NCI-H187 (cell line): ENCODE results near the gene NPHP3.

Experiments
- DNase-seq, 2 experiments: peaks; one replicate each; lab custom pipeline; 2025; lab: John Stamatoyannopoulos, UW

The NPHP3 gene

DNA sequence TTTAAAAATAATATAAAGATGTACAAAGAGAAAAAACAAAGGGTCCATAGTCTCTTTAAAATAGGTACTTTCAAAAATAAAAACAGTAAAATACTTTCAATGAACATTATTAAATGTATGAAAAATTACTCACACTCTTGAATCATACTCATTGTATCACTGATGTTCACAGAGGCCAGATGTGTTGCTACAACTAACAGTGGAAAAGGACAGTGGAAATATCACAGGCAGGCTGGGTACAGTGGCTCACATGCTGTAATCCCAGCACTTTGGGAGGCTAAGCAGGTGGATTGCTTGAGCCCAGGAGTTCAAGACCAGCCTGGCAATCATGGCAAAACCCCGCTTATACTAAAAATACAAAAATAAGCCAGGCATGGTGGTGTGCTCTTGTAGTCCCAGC lies 26.8 kb downstream of the NPHP3 start:
- DNase-seq: no peak

DNA sequence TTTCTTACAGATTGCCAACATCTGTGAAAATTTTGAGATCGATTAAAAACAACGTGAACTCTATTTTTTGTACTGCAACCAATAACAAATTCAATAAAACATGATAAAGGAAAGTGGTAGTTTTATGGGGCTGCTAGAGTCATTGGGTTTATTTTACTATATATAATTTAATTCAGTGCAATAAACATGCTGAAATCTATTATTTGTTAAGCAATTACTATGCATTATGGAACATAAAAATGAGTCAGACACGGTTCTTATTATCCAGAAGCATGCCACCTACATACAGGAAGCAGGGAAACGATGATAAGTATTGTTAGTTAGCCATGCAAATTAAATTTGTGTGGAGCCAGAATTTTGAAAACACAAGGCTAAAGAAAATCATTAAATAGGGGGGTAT lies 27.2 kb downstream of the NPHP3 start:
- DNase-seq: no peak

DNA sequence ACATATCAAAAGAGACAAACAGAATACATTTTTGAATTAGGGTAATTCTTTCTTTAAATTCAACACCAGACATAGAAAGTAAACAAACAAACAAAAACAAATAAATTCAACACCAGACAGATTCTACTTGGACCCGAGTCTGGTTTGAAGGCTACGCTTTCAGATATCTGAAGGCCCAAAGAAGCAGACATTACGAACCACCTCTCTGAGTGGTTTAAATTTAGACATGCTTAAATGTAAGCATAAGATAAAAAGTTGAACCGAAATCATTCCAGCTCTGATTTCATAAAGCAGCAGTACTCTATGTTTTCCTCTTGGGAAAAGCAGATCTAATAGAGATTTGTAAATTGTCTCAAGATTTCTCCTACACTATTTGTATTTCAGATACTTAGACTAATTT lies 32.2 kb downstream of the NPHP3 start:
- no peak for DNase-seq

DNA sequence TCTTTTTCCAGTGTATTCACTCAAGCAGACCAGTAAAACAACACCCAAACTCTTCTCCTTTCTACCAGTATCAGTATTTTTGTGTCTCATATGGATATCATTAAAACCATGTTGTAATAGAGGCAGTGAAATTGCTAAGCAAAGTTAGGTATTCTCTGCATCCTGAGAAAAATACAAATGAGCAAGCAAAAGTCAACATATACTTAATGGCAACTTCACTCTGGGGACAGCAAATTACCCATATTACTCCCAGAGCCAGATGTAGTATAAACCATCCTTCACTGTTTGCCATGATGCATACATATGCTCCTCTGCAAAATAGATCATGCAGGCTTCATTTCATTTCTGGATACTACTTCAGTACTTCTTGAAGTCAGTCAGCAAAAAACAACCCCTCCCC lies 40.0 kb downstream of the NPHP3 start:
- DNase-seq: no peak

DNA sequence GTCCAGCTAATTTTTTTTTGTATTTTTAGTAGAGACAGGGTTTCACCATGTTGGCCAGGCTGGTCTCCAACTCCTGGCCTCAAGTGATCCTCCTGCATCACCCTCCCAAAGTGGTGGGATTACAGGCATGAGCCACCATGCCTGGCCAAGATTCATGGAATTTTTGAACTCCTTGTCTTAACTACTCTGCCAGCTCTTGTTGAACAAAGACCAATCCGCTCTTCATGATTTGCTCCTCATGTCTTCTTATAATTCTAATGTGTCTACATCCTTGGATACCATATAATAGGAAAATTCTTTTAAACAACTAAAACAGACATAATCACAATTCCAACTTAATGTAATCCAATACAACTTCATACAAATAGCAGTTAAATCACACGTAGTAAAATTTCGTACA lies 40.8 kb downstream of the NPHP3 start:
- DNase-seq: no peak

DNA sequence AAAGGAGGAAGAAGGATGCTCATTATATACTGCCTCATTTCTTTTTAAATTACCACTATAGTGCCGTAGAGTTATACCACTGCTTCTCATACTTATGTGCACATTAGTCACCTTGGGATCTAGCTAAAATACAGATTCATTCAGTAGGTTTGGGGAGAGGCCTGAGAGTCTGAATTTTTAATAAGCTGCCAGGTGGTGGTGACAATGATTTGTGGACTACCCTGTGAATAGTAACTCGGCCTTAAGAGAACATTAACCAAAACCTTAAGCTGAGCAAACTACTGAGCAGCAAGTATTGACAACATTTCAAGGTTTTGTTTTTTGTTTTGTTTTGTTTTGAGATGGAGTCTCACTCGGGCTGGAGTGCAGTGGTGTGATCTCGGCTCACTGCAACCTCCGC lies 42.3 kb downstream of the NPHP3 start:
- DNase-seq: no peak

DNA sequence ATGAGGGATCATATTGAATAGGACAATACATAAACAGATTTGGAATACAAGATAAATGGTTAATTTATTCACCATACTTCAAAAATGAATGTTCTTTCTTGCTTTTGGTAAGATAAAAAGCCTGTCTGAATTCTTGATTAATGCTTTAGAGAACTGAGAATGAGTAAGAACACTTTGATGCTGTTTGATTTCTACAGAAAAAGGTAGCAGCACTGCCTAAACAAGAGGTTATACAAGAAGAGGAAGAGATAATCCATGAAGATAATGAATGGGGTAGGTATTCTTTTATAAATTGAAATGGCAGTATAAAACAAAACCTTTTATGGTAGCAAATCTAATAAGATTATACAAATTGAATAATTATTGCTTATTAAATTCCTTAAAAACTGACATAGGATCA lies 46.8 kb downstream of the NPHP3 start:
- no peak for DNase-seq

DNA sequence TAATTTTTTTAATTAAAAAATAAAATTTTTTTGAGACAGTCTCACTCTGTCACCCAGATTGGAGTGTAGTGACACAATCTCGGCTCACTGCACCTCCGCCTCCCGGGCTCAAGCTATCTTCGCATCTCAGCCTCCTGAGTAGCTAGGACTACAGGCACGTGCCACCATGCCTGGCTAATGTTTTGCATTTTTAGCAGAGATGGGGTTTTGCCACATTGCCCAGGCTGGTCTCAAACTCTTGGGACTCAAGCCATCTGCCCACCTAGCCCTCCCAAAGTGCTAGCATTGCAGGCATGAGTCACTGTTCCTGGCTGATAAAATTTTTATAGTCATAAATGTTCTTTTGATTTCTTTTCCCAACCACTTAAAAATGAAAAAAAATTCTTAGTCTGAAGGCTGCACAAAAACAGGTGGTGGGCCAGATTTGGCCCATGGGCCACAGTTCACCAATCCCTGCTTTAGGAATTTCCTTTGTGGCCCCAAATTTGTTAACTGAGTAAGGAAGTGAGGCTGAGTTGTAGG lies 52.9 kb downstream of the NPHP3 start:
- DNase-seq: no peak

DNA sequence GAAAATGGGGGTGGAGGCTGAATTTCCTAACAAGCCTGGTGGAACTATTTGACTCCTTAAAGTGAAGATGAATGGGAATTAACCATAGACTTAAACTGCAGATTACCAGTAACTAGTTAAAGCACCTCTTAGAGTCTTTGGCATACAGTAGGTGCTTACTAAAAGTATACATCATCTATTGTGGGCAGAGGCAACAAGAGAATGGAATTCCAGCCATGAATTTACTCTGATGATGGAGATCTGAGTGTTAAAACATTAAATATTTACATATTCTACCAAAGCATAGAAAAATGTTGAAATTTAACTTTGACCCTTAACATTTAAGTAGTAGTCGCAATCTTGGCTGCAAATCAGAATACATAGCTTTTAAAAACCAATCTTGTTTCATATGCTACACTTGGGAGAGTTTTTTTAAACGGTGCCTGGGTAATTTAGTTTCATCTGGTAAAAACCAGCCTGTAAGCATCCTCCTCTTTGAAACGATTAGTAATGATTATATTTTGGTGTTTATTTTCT lies 56.9 kb downstream of the NPHP3 start:
- DNase-seq: no peak

DNA sequence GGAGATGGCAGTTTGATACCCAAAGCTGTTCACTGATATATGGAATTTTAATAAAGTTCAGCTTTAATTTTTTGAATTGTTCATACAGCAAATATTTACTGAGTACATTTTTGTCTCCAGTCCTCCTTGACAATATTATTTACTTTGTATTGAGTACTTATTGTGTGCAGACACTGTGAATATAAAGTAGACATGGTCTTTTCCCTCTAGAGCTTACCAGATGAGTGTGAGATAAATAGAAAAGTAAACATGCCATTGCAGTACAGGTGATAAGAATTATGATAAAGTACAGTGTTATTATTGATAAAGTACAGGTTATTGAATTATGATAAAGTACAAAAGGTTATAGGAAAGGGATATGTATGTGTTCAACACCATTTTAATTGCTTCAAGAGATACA lies 60.0 kb downstream of the NPHP3 start:
- DNase-seq: no peak

DNA sequence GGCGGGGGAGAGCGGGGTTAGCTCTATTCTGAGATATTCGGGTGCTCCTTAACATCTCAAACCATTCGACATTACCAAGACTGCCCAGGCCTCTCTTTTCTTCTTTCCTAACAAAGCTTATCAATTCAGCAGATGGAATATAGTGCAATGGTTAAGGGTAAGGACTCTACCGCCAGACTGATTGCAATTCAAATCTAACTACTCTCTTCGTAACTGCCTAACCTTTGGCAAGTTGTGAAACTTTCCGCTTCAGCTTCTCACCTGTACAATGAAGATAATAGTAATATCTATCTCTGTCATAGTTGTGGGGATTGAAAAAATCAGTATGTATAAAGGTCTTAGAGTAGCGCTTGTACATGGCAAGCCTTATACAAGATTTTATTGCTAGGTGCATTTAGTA lies 61.1 kb downstream of the NPHP3 start:
- DNase-seq: no peak

DNA sequence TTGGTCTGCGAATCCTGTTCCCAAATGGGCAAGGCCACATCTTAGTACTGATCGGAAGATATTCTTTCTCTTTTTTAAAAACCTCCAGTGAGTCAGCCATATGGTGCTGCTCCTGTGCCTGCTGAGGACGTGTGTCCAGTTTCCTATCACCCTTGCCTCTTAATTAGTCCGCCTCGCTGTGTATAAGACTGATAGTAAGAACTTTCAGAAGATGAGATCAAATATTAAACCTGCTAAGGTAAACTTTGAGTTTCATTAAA lies 61.5 kb downstream of the NPHP3 start:
- no peak for DNase-seq

DNA sequence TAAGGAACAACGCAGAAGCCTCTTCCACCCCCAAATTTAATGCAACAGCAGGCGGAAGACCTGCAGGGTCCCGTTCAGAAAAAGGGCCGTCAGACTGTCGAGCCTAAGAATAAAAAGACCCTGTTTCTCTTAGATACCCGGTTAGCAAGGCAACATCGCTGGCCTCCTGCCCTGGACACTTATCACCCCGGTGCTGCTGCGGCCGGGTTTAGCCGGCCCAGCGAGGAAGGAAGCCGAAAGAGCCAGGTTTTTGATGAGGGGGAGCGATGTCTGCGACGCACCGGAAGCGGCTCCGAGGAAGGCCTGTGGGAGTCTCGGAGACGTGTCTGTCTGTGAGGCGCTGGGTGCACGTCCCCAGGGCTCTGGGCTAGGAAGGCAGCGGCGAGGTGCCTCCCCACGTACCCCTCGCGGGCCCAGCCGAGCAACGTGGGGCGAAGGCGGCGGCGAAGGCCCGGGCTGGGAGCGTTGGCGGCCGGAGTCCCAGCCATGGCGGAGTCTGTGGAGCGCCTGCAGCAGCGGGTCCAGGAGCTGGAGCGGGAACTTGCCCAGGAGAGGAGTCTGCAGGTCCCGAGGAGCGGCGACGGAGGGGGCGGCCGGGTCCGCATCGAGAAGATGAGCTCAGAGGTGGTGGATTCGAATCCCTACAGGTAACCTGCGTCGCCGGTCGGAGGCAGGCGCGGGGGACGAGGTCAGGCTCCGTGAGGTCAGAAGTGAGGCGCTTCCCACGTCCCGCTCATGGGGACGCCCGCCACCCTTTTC lies 62.0 kb downstream of the NPHP3 start, which contains the start of gene UBA5:
Gene UBA5 (plus strand): TSS at position 278 of the 759 bp plus-strand sequence. CDS start 209 bp downstream, at position 487.
- DNase-seq: peak in 1 of 2 experiments; percentile 39

DNA sequence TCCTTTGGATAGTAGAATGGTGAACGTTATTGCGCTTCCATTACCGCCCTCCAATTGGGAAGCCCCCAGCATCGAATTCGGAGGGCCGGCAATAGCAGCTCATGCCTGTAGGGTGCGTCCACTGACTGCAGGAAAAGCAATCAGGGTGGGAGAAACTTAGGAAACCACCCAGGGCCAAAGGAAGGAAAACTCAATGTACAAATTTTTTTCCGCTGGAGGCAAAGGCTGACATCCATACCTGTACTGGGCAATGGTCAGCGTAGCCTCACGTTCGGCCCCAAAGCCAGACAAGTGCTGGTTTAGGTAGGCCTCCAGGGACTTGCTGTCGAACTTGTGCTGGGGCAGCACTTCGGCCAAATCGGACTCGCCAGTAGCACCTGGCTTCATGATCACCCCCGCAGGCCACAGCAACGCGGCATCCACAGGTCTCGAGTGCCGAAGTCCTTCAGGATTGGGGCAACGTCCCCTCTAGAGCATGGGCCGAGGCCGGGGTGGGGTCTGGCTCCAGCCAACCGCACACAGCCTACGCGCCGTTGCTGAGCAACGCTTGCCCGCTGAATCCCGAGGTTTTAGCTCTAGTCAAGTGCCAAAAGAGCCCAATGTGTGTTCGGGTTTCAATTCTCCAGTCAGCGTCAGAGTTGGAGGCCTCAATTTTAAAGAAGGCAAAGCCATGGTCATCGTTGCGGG lies 62.7 kb downstream of the NPHP3 start, which contains the start of gene ACAD11:
Gene ACAD11 (minus strand): TSS at position 445 of the 687 bp plus-strand sequence. CDS start 58 bp downstream, at position 387.
- DNase-seq: peak; percentile 27 to 68

DNA sequence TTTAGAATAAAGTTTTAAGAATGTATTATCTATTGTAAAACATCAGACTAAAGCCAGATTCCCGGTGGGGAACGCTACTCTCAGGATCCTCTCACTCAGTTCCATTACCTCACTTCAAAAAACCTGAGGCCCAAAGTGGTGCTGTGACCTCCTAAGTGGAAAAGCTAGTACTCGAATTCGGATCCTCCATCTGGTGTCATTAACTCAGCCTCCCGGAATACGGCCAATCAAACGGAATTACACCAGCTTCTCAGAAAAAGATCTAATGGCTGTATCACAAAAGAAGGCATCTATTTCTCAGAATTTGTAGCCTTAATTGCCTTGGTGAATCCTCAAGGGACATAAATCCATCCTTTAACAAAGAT lies 63.2 kb downstream of the NPHP3 start:
- peak in 1 of 2 experiments; percentile 68 for DNase-seq

DNA sequence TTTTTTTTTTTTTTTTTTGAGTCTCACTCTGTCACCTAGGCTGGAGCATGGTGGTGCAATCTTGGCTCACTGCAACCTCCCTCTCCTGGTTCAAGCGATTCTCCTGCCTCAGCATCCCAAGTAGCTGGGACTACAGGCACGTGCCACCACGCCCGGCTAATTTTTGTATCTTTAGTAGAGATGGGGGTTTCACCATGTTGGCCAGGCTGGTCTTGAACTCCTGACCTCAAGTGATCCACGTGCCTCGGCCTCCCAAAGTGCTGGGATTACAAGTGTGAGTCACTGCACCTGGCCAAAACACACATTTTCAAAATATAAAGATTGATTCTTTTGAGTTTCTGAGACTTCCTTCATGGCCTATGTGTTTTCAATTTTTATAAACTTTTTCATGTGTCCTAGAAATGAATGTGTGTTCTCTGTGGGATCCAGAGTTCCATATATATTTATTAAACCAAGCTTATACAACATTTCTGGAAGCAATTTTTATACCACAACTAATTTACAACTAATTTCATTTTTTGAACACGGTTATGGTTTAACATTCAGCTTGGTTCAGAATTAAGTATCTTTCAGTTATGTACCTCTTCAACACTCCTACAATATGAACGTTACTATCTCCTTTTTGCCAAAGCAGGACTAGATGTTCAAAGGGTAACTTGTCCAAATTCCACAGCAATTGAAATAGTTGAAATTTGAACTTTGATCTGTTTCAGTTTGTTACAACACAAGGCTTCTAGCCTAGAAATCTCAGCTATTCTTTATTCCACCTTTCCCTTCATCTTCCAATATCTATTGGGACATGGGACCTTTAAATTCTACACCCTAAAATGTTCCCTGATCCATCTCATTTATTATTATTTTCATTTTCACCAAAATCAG lies 64.1 kb downstream of the NPHP3 start:
- DNase-seq: no peak

DNA sequence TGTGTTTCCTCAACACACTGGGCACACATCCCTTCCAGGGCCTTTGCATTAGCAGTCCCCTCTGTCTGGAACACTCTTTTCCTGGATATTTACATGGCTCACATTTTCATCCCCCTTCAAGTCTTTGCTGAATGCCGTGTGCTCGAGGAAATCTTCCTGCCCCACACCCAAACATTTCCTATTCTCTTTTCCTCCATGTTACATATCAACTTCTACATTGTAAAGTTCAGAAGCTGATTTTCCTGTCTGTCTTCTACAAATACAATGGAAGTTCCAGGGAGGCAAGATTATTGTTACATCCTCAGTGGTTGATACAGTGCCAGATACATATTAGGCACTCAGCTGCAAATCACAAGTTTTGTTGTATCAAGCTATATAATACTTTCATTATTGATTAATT lies 66.7 kb downstream of the NPHP3 start:
- DNase-seq: no peak

DNA sequence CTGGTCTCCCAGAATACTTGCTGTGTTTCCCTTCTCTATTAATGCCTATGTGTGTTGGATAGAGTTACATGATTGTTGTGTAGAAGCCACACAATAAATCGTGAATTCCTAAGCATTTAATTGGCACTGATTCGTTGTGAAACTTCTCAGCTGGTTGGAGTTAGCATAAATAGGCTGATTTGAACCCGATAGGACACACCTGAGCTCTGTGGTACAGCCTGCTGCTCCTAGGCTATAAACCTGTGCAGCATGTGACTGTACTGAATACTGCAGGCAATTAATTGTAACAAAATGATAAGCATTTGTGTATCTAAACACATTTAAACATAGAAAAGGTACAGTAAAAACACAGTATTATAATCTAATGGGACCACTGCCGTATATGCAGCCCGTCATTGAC lies 67.5 kb downstream of the NPHP3 start:
- no peak for DNase-seq

DNA sequence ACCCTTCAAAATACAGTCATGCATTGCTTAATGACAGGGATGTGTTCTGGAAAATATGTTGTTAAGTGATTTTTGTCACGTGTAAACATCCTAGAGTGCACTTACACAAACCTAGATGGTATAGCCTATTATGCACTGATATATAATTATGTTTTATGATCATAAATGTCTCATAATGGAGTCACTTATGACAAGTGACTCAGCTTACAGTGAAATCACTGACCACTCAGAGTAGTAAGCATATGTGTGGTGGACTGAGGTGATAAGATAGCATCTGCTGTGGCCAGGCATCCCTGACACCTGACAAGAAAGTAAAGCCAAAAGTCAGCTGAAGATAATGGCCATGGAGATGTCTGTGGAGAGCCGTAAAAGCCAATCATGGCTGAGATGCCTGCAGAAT lies 68.0 kb downstream of the NPHP3 start:
- DNase-seq: peak; percentile 63 to 74

DNA sequence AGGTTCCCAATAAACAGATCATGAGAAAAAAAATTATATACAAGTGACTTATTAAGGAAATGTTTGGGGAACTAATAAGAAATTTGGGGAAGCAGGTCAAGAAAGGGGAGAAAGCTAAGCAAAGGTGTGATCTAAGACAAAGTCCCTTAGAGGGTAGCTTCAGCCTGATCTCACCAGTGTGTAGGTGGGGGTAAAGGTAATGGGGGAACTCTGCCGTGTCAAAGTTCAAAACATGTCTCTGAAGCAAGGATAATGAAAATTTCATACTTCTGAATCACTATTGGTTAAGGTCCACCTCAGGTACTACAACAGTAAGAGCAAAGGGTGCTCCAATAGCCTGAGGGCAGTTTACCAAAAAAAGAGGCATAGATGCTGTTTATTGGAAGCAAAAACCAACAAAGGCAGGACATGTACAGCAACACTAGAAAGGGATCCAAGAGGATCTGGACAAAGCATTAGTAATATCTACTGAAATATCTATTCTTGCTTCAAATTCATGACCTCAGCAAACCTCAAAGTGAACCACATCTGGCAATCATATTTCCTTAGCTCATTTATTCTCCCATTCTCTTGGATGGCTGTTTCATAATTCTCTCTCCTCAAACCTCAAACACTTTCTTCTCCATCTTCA lies 69.5 kb downstream of the NPHP3 start:
- DNase-seq: no peak

DNA sequence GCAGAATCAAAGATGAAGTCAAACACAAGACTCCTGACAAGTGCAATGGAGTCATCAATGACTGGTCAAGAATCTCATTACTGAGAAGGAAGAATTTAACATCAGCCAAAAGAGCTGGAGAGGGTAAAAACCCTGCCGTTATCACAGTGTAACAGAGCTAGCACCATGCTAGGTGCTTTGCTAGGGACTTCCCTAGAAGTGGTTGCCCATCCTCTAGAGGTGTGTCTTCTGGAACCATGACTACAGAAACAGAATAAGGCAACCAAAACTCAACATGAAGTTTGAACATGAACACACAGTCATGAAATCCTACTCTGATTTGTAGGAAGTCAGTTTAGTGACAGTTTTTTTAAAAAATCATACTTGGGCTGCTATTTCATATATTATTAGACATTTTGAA lies 72.1 kb downstream of the NPHP3 start:
- no peak for DNase-seq

DNA sequence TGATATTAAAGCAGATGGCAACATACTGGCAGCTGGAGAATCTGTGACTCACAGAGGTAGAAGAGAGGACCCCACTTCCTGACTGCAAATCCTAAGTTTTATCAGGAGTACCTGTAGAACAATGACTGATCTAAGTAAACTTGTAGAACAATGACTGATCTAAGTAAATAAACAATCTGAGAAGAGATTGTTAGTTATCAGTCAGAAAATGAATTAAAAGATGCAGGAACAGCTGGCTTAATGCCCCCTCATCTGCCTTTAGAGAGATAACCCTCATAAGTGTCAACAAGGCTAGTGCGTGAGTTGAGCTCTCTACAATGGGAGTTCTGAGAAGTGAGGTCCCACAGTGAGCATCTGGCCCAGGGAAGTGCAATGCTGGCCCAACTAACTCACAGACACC lies 77.2 kb downstream of the NPHP3 start:
- no peak for DNase-seq
